Measurements from ENCODE around the gene PTX4. TPM values are rescaled to one million over a fixed set of nuclear protein-coding genes. Genes with fewer than 3 reads are reported as not detected.
A peak's percentile ranks its signal among the peaks of the same experiment; 100 is the strongest.

The PTX4 gene
- not detected in 2 replicates for total RNA-seq (ENCODE audit: low replicate concordance)

GRCh38 chr16:1488619-1489018, at the start of gene PTX4:
PTX4 (minus strand) TSS chr16:1488944; CDS start chr16:1488909, 35 bp downstream.
- no peak for DNase-seq (ENCODE audit: low read depth)
- H3K4me3 ChIP-seq (ENCODE audit: low read depth, low read length): no peak within 1 kb of the TSS
- TF ChIP-seq CTCF (IDR thresholded peaks at IDR 0.05; ENCODE audit: insufficient read depth, low read length): no peak

GRCh38 chr16:1537763-1538289, 49.1 kb upstream of the PTX4 start:
- H3K4me3 ChIP-seq (ENCODE audit: low read depth, low read length): no peak overlapping the region
- TF ChIP-seq CTCF (IDR thresholded peaks at IDR 0.05; ENCODE audit: insufficient read depth, low read length): no peak
- no peak for DNase-seq (ENCODE audit: low read depth)

GRCh38 chr16:1537138-1537577, 48.4 kb upstream of the PTX4 start:
- H3K4me3 ChIP-seq (ENCODE audit: low read depth, low read length): no peak overlapping the region
- TF ChIP-seq CTCF (IDR thresholded peaks at IDR 0.05; ENCODE audit: insufficient read depth, low read length): no peak
- DNase-seq (ENCODE audit: low read depth): no peak

- DNase-seq (ENCODE audit: low read depth): no peak
- TF ChIP-seq CTCF (IDR thresholded peaks at IDR 0.05; ENCODE audit: insufficient read depth, low read length): no peak
- H3K4me3 ChIP-seq (ENCODE audit: low read depth, low read length): peak overlapping the region; percentile 13
These were observed 47.9 kb upstream of the PTX4 start for GRCh38 chr16:1536601-1537000.

- TF ChIP-seq CTCF (IDR thresholded peaks at IDR 0.05; ENCODE audit: insufficient read depth, low read length): no peak
- H3K4me3 ChIP-seq (ENCODE audit: low read depth, low read length): peak overlapping the region; percentile 87
- DNase-seq (ENCODE audit: low read depth): peak; percentile 45
These were observed 46.9 kb upstream of the PTX4 start for GRCh38 chr16:1535391-1536291.

- no peak for TF ChIP-seq CTCF (IDR thresholded peaks at IDR 0.05; ENCODE audit: insufficient read depth, low read length)
- peak; percentile 56 for DNase-seq (ENCODE audit: low read depth)
- peak overlapping the region; percentile 87 for H3K4me3 ChIP-seq (ENCODE audit: low read depth, low read length)
These were observed 45.6 kb upstream of the PTX4 start for GRCh38 chr16:1534021-1535020.

Measured in fibroblast of the aortic adventitia (primary cell).